Central memory CD4-positive, alpha-beta T cell (primary cell): ENCODE data around the gene TPRA1.

Experiments
- DNase-seq: peaks from one replicate; pipeline ENCODE4 v3.0.0; 2022

The TPRA1 gene

DNA sequence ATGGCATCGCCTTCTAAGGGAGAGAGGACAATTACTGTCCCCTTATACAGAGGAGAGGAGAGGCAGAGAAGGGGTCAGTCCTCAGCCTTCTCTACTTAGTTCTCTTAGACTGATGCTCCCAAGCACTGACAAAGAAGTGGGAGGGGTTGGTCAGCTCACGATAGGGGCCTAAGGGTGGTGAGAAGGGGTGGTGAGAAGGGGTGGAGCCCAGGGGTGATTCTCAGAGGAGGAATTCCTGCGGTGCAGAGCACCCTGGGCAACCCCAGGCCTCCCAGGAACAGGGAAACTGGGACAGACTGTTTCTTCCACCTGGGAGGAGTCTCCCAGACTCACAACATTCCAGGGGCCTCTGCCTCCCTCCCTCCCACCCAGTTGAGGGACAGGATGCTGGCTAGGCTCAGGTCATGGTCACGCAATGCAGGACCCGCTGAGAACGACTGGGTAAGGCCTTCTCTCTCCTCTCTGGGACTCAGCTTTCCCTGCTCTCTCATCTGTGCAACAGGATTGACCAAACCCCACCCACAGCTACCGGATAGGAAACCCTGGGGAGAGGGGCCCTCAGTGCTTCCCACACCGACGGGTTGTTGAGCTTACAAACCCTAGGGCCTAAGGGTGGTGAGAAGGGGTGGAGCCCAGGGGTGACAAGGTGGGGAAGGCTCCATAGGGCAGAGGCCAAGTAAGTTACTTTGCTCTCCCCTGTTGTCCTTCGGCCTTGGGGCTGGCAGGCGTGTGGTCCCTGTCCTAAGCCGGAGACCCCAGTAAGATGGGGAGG lies 1.5 kb downstream of the TPRA1 start:
- DNase-seq: no peak

DNA sequence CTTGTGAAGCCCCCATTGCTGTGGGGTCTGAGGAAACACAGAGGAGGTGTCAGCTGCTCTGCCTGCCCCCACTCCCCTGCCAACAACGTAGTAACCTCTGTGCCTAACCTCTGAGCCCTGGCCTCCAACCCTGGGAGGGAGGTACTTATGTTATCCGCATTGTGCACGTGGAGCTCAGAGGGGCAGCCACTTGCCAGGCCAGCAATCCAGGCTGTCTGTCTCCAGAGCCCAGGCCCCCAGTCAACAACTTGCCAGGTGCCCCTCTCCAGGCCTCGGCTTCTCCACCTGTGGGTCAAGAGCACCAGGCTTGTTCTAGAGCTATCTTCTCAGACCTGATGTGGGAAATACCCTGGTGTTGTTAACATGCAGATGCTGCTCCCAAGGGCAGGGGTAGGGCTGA lies 2.7 kb downstream of the TPRA1 start:
- no peak for DNase-seq

DNA sequence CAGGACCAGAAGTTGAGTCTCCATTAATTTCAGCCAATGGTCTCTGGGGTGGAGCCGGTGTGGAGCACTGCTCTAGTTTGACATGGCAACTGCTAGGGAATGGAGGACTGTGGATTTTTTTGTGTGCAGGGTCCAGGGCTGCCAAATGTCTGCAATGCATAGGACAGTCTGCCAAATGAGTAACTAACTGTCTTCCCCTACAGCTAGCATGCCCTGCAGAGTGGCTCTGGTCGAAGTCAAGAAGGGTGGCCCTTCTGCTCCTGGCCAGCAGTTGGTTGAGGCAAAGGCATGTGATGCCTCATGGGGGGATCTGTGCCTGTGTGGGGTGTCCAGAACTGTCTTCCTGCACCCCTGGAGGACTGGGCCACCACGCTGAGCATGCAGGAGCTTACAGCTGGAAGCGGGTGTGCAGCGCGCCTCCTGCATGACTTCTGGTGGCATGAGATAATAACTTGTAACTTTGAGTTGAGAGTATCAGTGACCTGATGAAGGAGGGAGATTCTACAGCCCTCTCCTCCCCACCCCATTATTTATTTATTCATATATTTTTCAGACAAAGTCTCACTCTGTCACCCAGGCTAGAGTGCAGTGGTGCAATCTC lies 4.6 kb downstream of the TPRA1 start:
- DNase-seq: no peak

DNA sequence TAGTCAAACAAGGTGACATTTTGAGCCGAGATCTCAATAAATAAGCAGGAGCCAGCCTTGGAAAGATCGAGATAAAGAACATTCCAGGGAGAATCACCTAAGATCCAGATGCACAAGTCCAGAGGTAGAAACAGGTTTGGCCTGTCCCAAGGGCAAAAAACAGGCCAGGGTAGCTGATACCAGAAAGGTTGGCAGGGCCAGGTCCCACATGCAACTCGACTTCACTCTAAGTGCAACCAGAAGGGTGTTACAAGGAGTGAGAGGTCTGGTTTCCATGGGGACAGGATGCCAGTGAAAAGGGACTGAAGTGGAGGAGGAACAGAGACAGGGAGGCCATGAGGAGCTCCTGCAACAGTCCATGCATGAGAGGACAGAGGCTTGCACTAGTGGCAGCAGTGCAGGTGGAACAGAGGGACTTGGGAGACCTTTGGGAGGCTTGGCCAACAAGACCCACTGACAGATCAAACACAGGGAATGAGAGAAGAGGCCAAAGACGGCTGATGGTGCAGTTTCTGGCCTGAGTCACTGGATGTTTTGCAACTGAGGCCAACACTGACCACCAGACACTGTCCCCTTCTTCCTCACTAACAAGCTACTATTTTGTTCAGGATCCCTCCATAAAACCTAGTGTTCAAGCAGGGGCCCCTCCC lies 5.2 kb downstream of the TPRA1 start:
- DNase-seq: no peak

DNA sequence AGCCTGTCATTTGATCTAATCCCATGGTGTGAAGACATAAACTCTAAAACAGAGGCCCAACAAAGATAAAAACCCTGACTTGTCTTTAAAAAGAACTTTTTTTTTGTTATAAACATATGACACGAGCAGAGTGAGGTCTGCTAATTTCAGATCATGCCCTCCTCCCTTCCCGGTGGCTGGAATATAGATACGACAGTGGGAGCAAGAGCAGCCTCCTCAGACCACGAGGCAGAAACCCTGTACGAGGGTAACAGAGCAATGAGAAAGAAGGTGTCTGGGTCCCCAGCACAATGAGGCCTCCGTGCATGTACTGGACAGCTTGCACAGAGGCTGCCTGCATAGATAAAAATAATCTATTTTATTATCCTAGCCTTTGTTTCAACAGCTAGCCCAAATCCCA lies 5.8 kb downstream of the TPRA1 start:
- no peak for DNase-seq

DNA sequence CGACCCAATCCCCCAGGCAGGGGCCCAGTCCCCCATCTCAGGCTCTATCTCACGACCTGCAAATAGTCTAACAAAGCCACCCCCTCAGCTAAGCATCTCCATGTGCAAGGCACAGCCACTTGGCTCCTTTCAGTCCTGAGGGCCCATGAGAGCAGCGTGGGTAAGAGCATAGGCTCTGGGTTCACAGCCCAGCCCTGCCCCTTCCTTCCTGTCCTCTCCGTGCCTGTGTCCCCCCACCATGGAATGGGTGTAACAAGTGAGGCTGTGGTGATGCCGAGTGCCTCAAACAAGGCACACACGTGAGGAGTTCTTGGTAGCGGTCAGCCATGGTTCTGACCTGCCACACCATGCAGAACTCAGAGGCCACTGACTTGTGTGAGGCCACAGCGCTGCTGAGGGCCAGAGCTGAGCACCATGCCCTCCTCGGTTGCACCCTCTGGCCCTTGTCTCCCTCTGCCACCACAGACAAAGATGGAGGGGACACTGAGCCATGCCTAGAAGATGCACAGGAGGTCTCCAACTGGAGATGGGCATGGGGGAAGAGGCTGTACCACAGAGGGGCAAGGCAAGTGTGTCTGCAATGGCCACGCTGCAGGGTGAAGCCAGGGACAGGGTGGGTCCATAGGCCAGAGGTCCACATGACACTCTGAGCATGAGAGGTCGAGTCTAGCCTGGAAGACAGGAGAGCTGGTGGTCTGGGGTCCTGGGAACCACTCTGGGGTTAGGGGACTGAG lies 10.0 kb downstream of the TPRA1 start:
- no peak for DNase-seq

DNA sequence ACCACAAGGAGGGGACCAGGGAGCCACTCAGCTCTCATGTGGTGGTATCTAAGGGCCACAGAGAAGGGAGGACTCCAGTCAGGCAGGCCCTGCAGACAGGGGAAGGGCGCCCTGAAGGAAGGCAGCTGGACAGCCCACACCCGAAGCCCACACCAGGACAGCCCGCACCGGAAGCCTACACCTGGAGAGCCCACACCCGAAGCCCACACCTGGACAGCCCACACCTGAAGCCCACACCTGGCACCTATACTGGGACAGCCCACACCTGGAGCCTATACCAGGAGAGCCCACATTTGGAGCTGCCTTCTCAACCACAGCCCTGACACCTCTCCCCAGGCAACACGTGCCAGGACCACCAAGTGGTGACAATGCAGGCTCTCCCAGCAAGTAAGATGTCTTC lies 11.7 kb downstream of the TPRA1 start:
- no peak for DNase-seq

DNA sequence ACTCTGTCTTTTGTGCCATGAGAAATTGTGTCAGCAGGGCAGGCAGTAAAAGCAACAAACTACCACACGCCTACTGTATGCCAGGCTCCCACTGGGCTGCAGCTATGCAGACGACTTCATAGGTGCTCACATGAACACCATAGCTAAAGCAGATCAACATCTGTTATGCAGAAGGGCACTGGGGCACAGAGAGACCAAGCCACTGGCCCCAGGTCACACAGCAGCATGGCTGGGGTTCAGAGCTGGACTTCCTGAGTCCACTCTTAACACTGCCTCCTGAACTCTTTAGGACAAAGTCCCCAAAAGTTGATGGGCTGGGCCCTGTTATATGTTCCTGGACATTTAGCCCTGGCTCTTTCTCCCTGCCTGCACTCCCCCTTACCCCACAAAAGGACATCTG lies 12.4 kb downstream of the TPRA1 start:
- DNase-seq: no peak

DNA sequence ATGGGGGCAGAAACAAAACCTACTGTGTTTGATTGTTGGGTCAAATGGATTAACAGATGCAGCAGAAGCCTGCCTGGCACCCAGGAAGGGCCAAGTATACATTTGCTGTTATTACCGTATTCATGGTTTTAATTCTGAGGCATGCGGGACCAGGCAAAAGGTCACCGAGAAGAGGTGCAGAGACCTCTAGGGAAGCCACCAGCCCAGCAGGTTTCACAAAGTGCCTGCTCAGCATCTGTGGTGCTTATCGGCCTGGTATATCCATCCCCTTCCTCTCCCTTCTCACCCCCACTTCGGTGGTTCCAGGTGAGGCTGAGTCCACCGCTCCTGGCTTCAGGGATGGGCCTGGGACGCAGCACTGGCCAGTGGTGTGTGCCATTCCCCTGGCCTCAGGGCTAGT lies 13.1 kb downstream of the TPRA1 start:
- DNase-seq: no peak

DNA sequence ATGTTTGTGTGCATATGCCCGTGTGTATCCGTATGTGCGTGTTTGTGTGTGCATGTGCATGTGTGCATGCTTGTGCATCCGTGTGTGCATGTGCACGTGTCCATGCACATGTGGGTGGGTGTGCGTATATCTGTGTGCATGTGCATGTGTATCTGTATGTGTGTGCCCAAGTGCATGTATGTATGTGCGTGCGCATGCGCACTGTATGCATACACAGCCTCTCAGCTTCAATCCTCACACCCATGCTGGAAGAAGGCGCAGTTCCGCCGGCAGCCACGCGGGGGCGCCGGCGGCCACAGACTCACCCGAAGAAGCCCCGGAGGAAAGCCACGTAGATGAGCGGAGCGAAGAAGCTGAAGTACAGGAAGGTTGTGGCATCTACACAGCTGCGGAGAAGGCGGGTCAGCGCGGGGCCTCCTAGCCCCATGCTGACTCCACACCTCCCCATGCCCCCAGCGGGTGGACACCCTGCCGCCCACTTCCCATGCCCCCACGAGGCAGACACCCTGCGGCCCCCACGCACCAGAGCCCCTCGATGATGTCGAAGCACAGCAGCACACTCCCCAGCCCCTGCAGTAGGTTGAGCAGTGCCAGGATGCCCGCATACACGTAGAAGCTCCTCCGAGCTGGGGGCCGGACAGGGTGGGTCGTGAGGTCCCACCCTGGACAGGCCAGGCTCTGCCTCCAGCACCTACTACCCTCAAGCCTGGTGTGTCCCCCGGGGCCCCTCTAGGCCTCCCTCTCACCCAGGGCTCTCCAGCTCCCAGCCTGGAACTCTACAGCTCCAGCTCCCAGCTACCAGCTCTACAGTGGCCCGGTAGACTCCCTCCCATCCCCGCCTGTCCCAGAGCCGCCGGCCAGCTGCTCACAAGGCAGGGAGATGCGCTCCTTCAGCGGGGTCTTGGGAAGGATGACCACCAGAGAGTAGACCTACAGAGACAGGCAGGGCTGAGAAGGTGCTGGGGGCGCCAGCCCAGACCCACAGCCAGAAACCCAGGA lies 15.4 kb downstream of the TPRA1 start:
- peak; percentile 82 for DNase-seq

DNA sequence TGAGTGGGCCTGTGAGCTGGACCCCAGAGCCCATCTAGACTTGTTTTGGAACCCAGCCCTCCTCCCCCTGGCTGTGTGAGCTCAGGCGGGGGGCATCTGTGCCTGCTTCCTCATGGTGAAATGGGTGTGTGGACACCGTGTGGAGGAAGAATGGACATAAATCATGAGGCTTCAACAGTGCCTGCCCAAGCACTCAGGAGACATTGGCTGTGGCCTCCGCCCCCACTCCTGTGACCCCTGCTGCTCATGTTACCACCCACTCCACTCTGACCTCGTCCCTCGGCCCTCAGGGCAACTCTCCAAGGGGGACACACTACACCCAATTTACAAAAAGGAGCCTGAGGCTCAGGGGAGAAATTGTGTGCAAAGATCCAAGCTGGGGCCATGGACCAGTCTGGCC lies 16.6 kb downstream of the TPRA1 start:
- no peak for DNase-seq

DNA sequence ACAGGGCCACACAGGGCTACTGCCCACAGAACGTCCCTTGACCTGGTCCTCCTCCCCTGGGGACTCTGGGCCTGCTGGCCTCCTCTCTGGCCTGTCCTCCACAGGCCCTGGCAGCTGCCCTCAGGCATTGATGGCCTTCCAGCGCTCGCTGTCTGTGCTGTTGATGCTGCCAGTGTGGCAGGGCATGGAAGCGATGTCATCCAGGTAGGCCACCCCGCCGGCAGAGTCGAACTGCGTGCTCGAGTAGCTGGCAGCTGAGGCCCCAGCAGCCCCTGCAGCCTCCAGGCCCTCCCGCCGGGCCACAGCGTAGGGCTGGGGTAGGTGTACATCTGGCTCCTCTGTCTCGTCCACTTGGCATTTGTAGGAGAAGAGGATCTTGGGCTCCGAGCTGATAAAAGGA lies 17.1 kb downstream of the TPRA1 start:
- DNase-seq: no peak

DNA sequence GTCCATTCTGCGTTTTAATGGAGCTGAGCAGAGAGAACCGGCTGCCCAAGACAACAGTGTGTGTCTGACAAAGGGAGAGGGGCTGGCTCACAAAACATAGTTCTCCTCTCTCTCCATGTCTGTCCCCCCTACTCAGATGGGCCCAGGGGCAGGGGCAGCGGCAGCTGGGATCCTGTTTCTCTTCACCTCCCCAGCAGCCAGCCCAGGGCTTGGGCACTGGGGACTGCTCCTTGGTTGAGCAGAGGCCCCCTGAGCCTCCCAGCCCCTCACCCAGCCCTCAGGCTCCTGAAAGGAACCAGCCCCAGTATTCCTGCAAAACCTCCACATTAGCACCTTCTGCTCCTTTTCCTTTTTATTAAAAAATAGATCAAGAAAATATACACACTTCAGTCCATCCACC lies 17.8 kb downstream of the TPRA1 start:
- DNase-seq: no peak

DNA sequence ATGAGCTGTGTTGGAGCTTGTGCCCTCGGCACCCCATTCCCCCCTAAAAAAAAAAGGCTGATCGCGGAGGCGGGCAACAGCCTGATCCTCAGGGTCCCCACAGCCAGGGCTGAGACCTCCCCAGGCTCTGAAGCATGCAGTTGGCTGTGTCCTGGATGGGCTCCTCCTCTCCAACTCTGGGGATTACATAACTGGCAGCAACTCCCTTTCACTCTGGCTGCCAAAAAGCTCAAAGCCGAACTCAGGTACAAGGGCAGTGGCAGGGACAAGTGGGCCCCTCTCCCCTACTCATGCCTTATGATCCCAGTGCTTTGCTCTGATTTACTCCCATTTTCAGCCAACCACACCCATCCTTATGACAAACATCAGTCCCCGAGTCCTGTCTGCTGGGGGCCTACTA lies 18.3 kb downstream of the TPRA1 start:
- no peak for DNase-seq

DNA sequence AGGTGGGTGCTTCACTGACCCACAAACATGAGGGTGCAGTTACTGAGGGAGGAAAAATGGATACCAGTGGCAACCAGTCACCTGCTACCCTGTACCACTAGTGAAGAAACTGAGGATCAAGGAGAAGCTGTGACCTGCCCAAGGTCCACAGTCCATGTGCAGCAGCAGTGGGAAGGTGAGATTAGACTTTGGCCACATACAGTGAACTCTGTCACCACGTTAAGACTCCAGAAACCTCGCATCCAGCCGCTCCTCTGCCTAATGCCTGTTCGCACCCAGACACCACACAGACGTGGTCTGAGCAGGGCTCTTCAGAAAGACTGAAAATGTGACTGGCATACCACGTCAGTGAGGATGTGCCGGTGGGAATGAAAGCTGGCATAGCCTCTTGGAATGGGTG lies 20.0 kb downstream of the TPRA1 start:
- DNase-seq: no peak

DNA sequence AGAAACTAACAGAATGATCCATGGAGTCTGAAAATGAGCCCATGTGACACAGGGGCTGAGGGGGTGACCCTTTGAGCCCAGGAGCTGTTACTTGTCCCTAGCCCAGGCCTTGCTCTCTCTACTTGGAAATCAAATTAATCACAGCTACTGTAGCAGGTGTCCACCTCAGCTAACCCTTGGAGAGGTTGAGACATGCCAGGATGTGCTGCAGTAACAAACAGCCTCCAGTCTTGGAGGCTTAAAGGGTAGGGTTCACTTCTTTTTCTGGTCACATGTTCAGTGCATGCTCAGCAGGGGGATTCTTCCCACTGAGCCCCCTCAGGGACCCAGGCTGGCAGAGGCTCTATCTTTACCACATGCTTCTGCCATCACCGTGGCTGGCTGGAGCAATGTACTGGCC lies 21.4 kb downstream of the TPRA1 start:
- DNase-seq: no peak

DNA sequence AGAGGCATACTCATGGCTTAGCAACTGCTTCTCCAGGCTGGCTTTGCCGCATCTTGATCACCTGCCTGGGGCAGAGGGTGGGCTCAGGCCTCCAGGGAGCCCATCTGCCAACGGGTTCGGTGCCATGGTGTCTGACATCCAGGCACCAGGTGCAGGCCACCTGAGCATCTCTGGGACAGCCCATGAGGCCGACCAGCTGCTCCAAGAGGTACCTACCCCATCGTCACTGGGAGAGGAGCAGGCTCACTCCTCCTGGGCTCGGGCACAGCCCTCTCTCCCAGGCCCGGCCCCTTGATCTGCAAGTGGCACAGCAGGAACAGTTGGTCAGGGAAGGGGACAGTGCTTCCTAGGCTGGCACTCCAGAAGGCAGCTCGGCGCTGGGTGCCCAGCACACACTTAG lies 21.9 kb downstream of the TPRA1 start:
- DNase-seq: no peak

DNA sequence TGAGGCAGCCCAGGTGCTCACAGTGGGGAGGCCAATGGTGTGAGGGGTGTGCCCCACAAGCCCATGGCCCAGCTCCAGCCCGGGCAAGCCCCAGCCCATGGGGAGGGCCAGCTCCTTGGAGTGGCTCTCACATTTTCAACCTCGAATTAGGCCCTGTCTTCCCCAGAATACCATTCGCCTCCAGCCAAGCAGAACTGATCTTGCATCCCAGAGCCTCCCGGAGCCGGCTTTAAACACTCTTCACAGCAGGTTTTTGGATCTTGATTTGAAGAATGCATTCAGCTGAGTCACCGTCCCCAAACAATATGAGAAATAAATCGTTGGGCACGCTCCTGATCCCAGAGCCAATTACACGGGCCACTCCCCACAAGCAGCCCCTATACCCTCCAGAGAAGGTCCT lies 23.7 kb downstream of the TPRA1 start:
- no peak for DNase-seq

DNA sequence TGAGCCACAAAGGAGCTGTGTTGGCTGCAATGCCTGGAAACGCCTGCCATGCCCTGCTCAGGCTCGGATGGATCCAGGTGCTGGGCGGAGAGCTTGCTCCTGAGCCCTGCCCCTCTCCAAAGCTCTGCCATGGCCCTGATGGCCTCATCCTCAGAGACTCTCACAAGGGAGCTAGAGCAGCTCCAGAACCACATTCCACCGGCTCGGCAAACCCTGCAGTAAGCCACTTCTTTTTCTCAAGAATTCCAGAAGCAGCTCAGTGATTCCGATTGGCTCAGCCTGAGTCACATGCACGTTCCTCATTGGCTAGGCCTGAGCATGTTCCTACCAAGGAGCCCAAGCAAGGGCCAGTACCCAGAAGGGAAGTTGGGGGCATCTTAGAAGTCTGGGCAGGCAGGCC lies 24.8 kb downstream of the TPRA1 start:
- DNase-seq: no peak

DNA sequence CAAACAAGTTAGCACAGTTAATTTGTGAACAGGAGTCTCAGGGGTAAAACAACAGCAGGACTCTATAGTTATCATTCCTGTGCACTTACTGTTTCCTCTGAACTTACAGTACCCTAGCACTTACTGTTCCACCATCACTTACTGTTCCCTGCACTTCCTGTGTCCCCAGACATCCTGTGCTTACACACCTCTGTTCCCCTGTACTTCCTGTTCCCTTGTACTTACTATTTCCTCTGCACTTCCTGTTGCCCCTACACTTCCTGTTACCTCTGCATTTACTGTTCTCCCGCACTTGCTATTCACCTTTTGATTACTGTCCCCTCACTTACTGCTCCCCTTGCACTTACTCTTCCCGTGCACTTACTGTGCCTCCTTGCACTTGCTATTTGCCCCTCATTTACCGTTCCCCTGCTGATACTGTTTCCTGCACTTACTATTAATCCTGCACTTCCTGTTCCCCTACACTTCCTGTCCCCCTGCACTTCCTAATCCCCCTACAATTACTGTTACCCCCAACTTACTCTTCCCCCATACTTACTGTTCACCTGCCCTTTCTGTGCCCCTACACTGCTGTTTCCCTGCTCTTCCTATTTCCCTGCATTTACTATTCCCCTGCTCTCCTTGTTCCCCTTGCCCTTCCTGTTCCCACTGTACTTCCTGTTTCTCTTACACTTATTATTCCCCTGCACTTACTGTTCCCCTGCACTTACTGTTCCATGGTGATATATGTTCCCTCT lies 30.3 kb downstream of the TPRA1 start:
- no peak for DNase-seq

DNA sequence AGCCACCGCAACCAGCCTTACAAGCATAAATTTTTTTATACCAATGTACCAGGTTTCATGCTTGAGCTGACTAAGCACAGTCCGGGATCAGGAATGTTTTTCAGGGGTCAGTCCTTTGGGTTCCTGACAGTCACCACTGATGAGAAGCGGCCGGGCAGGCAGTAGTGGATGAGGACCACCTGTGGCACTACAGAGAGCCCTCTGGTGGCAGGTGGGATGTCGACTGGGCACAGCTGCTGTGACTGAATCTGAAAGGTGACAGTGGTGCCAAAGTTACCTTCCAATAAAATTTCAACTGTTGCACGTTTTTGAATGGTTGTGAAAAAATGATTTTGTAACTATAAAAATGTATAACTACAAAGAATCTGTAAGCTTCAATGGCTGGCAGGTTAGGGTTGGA lies 34.0 kb downstream of the TPRA1 start:
- no peak for DNase-seq

DNA sequence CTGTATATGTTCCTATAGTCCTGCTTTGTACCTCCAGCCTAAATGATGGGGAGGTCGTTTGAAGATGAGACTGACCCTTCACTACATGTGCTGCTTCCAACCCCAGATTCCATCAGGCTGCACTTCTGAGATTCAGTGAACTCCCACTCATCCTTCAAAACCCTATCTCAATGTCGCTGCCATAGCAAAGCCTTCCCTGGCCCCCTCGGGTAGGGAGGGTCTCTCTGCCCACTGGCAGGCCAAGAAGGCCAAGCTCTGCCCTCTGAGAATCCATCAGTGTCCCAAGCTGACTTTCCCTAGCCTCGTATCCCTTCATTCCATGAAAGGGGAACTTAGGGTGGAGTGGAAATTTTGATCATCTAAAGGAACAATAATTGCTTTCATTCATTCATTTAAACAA lies 35.4 kb downstream of the TPRA1 start:
- DNase-seq: no peak
